IMR-90 (cell line): Measurements from ENCODE around the gene RNASE3. TPM values are rescaled to one million over a fixed set of nuclear protein-coding genes. Genes with fewer than 3 reads are reported as not detected.
"Not testable (repeated sequence)": the region's sequence is repeated elsewhere in the genome, so short reads cannot be mapped to it uniquely, and the experiment has no call there.

Experiments used
- ATAC-seq: fragments of 200-7000 bp; cut with Tn5 transposase; 2 replicates; pipeline ENCODE4 v1.9.1; 2020; ENCODE audit warnings: low read depth, mild to moderate bottlenecking, moderate library complexity
- BruUV-seq: library from RNA; stranded (reverse); fragments of 400-500 nt; replicated peaks from 2 replicates; lab custom pipeline; 2021; lab: Mats Ljungman, UMichigan
- CTCF ChIA-PET: fragments of 300-600 bp; formaldehyde crosslinking; extraction: SDS; loops from one replicate; lab custom pipeline; 2021; ENCODE audit warnings: antibody characterized with exemption; lab: Yijun Ruan, JAX
- POLR2A ChIA-PET: fragments of 300-600 bp; sonication (Branson Sonifier 250); formaldehyde crosslinking; loops from one replicate; lab custom pipeline; 2022; ENCODE audit warnings: antibody characterized with exemption; ENCODE audit not compliant: unreplicated experiment; lab: Charles Lee
- DNase-seq: peaks from one replicate; pipeline ENCODE4 v3.0.0; 2013
- H2AFZ ChIP-seq: replicated peaks from 2 replicates; pipeline ENCODE3; 2013; ENCODE audit warnings: low read length, mild to moderate bottlenecking; ENCODE audit not compliant: poor library complexity
- H2AK5ac ChIP-seq: 2 replicates; pipeline ENCODE4 v1.6.1; 2013; ENCODE audit warnings: low read depth, low read length, inconsistent platforms
- H2AK9ac ChIP-seq: replicated peaks from 2 replicates; pipeline ENCODE3; 2013; ENCODE audit warnings: mild to moderate bottlenecking, low read depth, low read length, moderate library complexity; ENCODE audit not compliant: poor library complexity
- H2BK120ac ChIP-seq: 2 replicates; pipeline ENCODE4 v1.6.1; 2013; ENCODE audit warnings: low read depth, low read length, inconsistent platforms
- H2BK15ac ChIP-seq: 3 replicates; pipeline ENCODE4 v1.6.1; 2013; ENCODE audit warnings: low read depth, low read length, inconsistent platforms
- H2BK20ac ChIP-seq: 2 replicates; pipeline ENCODE4 v1.6.1; 2013; ENCODE audit warnings: low read depth, mild to moderate bottlenecking, inconsistent platforms, low read length, moderate library complexity
- H2BK5ac ChIP-seq: 2 replicates; pipeline ENCODE4 v1.6.1; 2013; ENCODE audit warnings: mild to moderate bottlenecking, low read depth, low read length, inconsistent platforms; ENCODE audit not compliant: poor library complexity, severe bottlenecking
- H3K14ac ChIP-seq: replicated peaks from 2 replicates; pipeline ENCODE4 v1.6.1; 2013; ENCODE audit warnings: low read depth, low read length, inconsistent platforms
- H3K18ac ChIP-seq: 2 replicates; pipeline ENCODE4 v1.6.1; 2013; ENCODE audit warnings: low read depth, low read length, control low read depth
- H3K23ac ChIP-seq: 2 replicates; pipeline ENCODE4 v1.6.1; 2013; ENCODE audit warnings: low read depth, low read length, inconsistent platforms
- H3K27ac ChIP-seq: 2 replicates; pipeline ENCODE4 v1.5.1; 2013; ENCODE audit warnings: mild to moderate bottlenecking, control low read depth, low read length; ENCODE audit not compliant: insufficient read depth
- H3K27me3 ChIP-seq: 2 replicates; pipeline ENCODE4 v1.6.1; 2013; ENCODE audit warnings: low read length; ENCODE audit not compliant: control insufficient read depth, insufficient read depth
- H3K36me3 ChIP-seq: 2 replicates; pipeline ENCODE4 v1.6.1; 2013; ENCODE audit warnings: low read length, mixed read lengths; ENCODE audit not compliant: control insufficient read depth, insufficient read depth
- H3K4ac ChIP-seq: 2 replicates; pipeline ENCODE4 v1.6.1; 2013; ENCODE audit warnings: low read depth, low read length, inconsistent platforms
- H3K4me1 ChIP-seq: 2 replicates; pipeline ENCODE4 v1.6.1; 2013; ENCODE audit warnings: low read length, mixed read lengths; ENCODE audit not compliant: control insufficient read depth, insufficient read depth
- H3K4me2 ChIP-seq: 2 replicates; pipeline ENCODE4 v1.6.1; 2013; ENCODE audit warnings: low read depth, mild to moderate bottlenecking, control low read depth, low read length, moderate library complexity
- H3K4me3 ChIP-seq: 2 replicates; pipeline ENCODE4 v1.5.1; 2013; ENCODE audit warnings: low read depth, mild to moderate bottlenecking, control low read depth, low read length, moderate library complexity; ENCODE audit not compliant: insufficient read depth
- H3K56ac ChIP-seq: 2 replicates; pipeline ENCODE4 v1.6.1; 2013; ENCODE audit warnings: low read length, inconsistent platforms; ENCODE audit not compliant: insufficient read depth; ENCODE audit errors: extremely low read depth
- H3K79me1 ChIP-seq, 2 experiments: 2 replicates each; pipeline ENCODE4 v1.6.1; 2013; ENCODE audit warnings: low read length in 2 of 2, inconsistent platforms in 1 of 2, low read depth in 1 of 2
- H3K9ac ChIP-seq: 2 replicates; pipeline ENCODE4 v1.6.1; 2013; ENCODE audit warnings: low read depth, low read length, control low read depth
- H3K9me1 ChIP-seq: 2 replicates; pipeline ENCODE4 v1.6.1; 2013; ENCODE audit warnings: low read length, inconsistent platforms; ENCODE audit not compliant: insufficient read depth
- H3K9me3 ChIP-seq: 2 replicates; pipeline ENCODE4 v1.6.1; 2013; ENCODE audit warnings: low read length; ENCODE audit not compliant: control insufficient read depth, insufficient read depth
- H4K20me1 ChIP-seq: 2 replicates; pipeline ENCODE4 v1.6.1; 2013; ENCODE audit warnings: low read length, inconsistent platforms; ENCODE audit not compliant: insufficient read depth
- H4K5ac ChIP-seq: 2 replicates; pipeline ENCODE4 v1.6.1; 2013; ENCODE audit warnings: mild to moderate bottlenecking, low read depth, low read length, control low read depth
- H4K8ac ChIP-seq, 2 experiments: 2 replicates each; pipeline ENCODE4 v1.6.1; 2013; ENCODE audit warnings: low read depth in 2 of 2, low read length in 2 of 2, control low read depth in 1 of 2, inconsistent platforms in 1 of 2
- H4K91ac ChIP-seq: 2 replicates; pipeline ENCODE4 v1.6.1; 2013; ENCODE audit warnings: low read depth, low read length, inconsistent platforms; ENCODE audit not compliant: insufficient read depth
- WGBS, 2 experiments: methylation state at CpG; one replicate each; pipeline versions ENCODE4 v1.1.5 to v1.1.7; 2013; ENCODE audit warnings: missing lambda C conversion rate in 2 of 2; ENCODE audit not compliant: insufficient read length in 1 of 2; ENCODE audit errors: extremely low coverage in 2 of 2; 5-methylcytosine and 5-hydroxymethylcytosine counted together
- dilution Hi-C: fragments of 300-500 bp; cut with HindIII; formaldehyde crosslinking; loops from one replicate; pipeline ENCODE4 v1.14.3; 2018; ENCODE audit warnings: low sequenced_read_pairs; ENCODE audit not compliant: unreplicated experiment
- in situ Hi-C: fragments of 300-500 bp; cut with MboI; formaldehyde crosslinking; loops from 3 replicates; pipeline ENCODE4 v1.14.3; 2019; ENCODE audit warnings: low sequenced_read_pairs, inconsistent platforms, mixed read lengths
- intact Hi-C: fragments of 100-400 bp; cut with micrococcal nuclease; formaldehyde crosslinking; loops from 2 replicates; pipeline ENCODE4 v1.10.0; 2022
- polyA plus RNA-seq, 3 experiments: library from polyadenylated mRNA; depleted of rRNA; stranded (reverse); fragments of >200 nt; gene quantifications; 2 replicates each; pipeline ENCODE4 v1.2.3, GENCODE V29; 2012; ENCODE audit warnings: low replicate concordance in 1 of 3
- total RNA-seq: library from RNA; depleted of rRNA; stranded (reverse); fragments of >200 nt; gene quantifications from 2 replicates; pipeline ENCODE4 v1.2.3, GENCODE V29; 2012

RNASE3 gene
- total and polyA plus RNA-seq, 2 of the 4 experiments (the other 2 are of a cell fraction): not detected

DNA sequence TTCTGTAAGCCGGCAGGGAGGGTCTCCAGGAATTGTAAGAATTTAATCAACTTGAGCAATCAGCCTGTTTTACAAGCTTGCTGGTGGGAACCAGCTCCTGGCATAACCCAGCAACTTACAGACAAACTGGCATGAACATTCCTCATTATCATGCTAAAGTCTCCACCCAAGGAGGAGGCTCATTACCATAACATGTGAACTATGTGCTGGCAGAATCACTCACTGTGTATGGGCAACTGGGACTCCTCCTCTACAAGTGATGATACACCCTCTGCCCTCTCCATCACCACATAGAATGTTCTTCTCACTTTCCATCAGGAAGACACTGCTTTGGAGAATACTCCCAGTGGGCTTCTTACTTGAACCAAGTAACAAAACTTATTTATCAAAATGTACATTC, 4.1 kb downstream of the RNASE3 start:
- H3K14ac ChIP-seq, H3K9ac ChIP-seq, dilution Hi-C loops, H3K79me1 ChIP-seq, H2BK120ac ChIP-seq, H3K9me1 ChIP-seq, H4K5ac ChIP-seq, H3K4me1 ChIP-seq, H3K23ac ChIP-seq, H3K36me3 ChIP-seq, CTCF ChIA-PET, H3K4ac ChIP-seq, H4K8ac ChIP-seq, H2BK15ac ChIP-seq, H4K91ac ChIP-seq, H4K20me1 ChIP-seq, H3K4me2 ChIP-seq, H3K27ac ChIP-seq, H3K4me3 ChIP-seq, DNase-seq, ATAC-seq, H3K9me3 ChIP-seq, H2BK20ac ChIP-seq, H2AK9ac ChIP-seq, in situ Hi-C loops, POLR2A ChIA-PET, H3K27me3 ChIP-seq, BruUV-seq, H2AK5ac ChIP-seq, H3K56ac ChIP-seq, H2BK5ac ChIP-seq, H2AFZ ChIP-seq, H3K18ac ChIP-seq, intact Hi-C loops: not testable (repeated sequence)
- no CpG with 5 or more reads among the region's 1 CpG for WGBS, 2 experiments
